IMR-90 (cell line): Measurements from ENCODE around the gene DDC. TPM values are rescaled to one million over a fixed set of nuclear protein-coding genes. Genes with fewer than 3 reads are reported as not detected.

Source experiments
- ATAC-seq: fragments of 200-7000 bp; cut with Tn5 transposase; 2 replicates; pipeline ENCODE4 v1.9.1; 2020; ENCODE audit warnings: low read depth, mild to moderate bottlenecking, moderate library complexity
- BruUV-seq: library from RNA; stranded (reverse); fragments of 400-500 nt; replicated peaks from 2 replicates; lab custom pipeline; 2021; lab: Mats Ljungman, UMichigan
- CTCF ChIA-PET: fragments of 300-600 bp; formaldehyde crosslinking; extraction: SDS; loops from one replicate; lab custom pipeline; 2021; ENCODE audit warnings: antibody characterized with exemption; lab: Yijun Ruan, JAX
- POLR2A ChIA-PET: fragments of 300-600 bp; sonication (Branson Sonifier 250); formaldehyde crosslinking; loops from one replicate; lab custom pipeline; 2022; ENCODE audit warnings: antibody characterized with exemption; ENCODE audit not compliant: unreplicated experiment; lab: Charles Lee
- DNase-seq: peaks from one replicate; pipeline ENCODE4 v3.0.0; 2013
- H2AFZ ChIP-seq: replicated peaks from 2 replicates; pipeline ENCODE3; 2013; ENCODE audit warnings: low read length, mild to moderate bottlenecking; ENCODE audit not compliant: poor library complexity
- H2AK5ac ChIP-seq: 2 replicates; pipeline ENCODE4 v1.6.1; 2013; ENCODE audit warnings: low read depth, low read length, inconsistent platforms
- H2AK9ac ChIP-seq: replicated peaks from 2 replicates; pipeline ENCODE3; 2013; ENCODE audit warnings: mild to moderate bottlenecking, low read depth, low read length, moderate library complexity; ENCODE audit not compliant: poor library complexity
- H2BK120ac ChIP-seq: 2 replicates; pipeline ENCODE4 v1.6.1; 2013; ENCODE audit warnings: low read depth, low read length, inconsistent platforms
- H2BK15ac ChIP-seq: 3 replicates; pipeline ENCODE4 v1.6.1; 2013; ENCODE audit warnings: low read depth, low read length, inconsistent platforms
- H2BK20ac ChIP-seq: 2 replicates; pipeline ENCODE4 v1.6.1; 2013; ENCODE audit warnings: low read depth, mild to moderate bottlenecking, inconsistent platforms, low read length, moderate library complexity
- H2BK5ac ChIP-seq: 2 replicates; pipeline ENCODE4 v1.6.1; 2013; ENCODE audit warnings: mild to moderate bottlenecking, low read depth, low read length, inconsistent platforms; ENCODE audit not compliant: poor library complexity, severe bottlenecking
- H3K14ac ChIP-seq: replicated peaks from 2 replicates; pipeline ENCODE4 v1.6.1; 2013; ENCODE audit warnings: low read depth, low read length, inconsistent platforms
- H3K18ac ChIP-seq: 2 replicates; pipeline ENCODE4 v1.6.1; 2013; ENCODE audit warnings: low read depth, low read length, control low read depth
- H3K23ac ChIP-seq: 2 replicates; pipeline ENCODE4 v1.6.1; 2013; ENCODE audit warnings: low read depth, low read length, inconsistent platforms
- H3K27ac ChIP-seq: 2 replicates; pipeline ENCODE4 v1.5.1; 2013; ENCODE audit warnings: mild to moderate bottlenecking, control low read depth, low read length; ENCODE audit not compliant: insufficient read depth
- H3K27me3 ChIP-seq: 2 replicates; pipeline ENCODE4 v1.6.1; 2013; ENCODE audit warnings: low read length; ENCODE audit not compliant: control insufficient read depth, insufficient read depth
- H3K36me3 ChIP-seq: 2 replicates; pipeline ENCODE4 v1.6.1; 2013; ENCODE audit warnings: low read length, mixed read lengths; ENCODE audit not compliant: control insufficient read depth, insufficient read depth
- H3K4ac ChIP-seq: 2 replicates; pipeline ENCODE4 v1.6.1; 2013; ENCODE audit warnings: low read depth, low read length, inconsistent platforms
- H3K4me1 ChIP-seq: 2 replicates; pipeline ENCODE4 v1.6.1; 2013; ENCODE audit warnings: low read length, mixed read lengths; ENCODE audit not compliant: control insufficient read depth, insufficient read depth
- H3K4me2 ChIP-seq: 2 replicates; pipeline ENCODE4 v1.6.1; 2013; ENCODE audit warnings: low read depth, mild to moderate bottlenecking, control low read depth, low read length, moderate library complexity
- H3K4me3 ChIP-seq: 2 replicates; pipeline ENCODE4 v1.5.1; 2013; ENCODE audit warnings: low read depth, mild to moderate bottlenecking, control low read depth, low read length, moderate library complexity; ENCODE audit not compliant: insufficient read depth
- H3K56ac ChIP-seq: 2 replicates; pipeline ENCODE4 v1.6.1; 2013; ENCODE audit warnings: low read length, inconsistent platforms; ENCODE audit not compliant: insufficient read depth; ENCODE audit errors: extremely low read depth
- H3K79me1 ChIP-seq, 2 experiments: 2 replicates each; pipeline ENCODE4 v1.6.1; 2013; ENCODE audit warnings: low read length in 2 of 2, inconsistent platforms in 1 of 2, low read depth in 1 of 2
- H3K9ac ChIP-seq: 2 replicates; pipeline ENCODE4 v1.6.1; 2013; ENCODE audit warnings: low read depth, low read length, control low read depth
- H3K9me1 ChIP-seq: 2 replicates; pipeline ENCODE4 v1.6.1; 2013; ENCODE audit warnings: low read length, inconsistent platforms; ENCODE audit not compliant: insufficient read depth
- H3K9me3 ChIP-seq: 2 replicates; pipeline ENCODE4 v1.6.1; 2013; ENCODE audit warnings: low read length; ENCODE audit not compliant: control insufficient read depth, insufficient read depth
- H4K20me1 ChIP-seq: 2 replicates; pipeline ENCODE4 v1.6.1; 2013; ENCODE audit warnings: low read length, inconsistent platforms; ENCODE audit not compliant: insufficient read depth
- H4K5ac ChIP-seq: 2 replicates; pipeline ENCODE4 v1.6.1; 2013; ENCODE audit warnings: mild to moderate bottlenecking, low read depth, low read length, control low read depth
- H4K8ac ChIP-seq, 2 experiments: 2 replicates each; pipeline ENCODE4 v1.6.1; 2013; ENCODE audit warnings: low read depth in 2 of 2, low read length in 2 of 2, control low read depth in 1 of 2, inconsistent platforms in 1 of 2
- H4K91ac ChIP-seq: 2 replicates; pipeline ENCODE4 v1.6.1; 2013; ENCODE audit warnings: low read depth, low read length, inconsistent platforms; ENCODE audit not compliant: insufficient read depth
- BHLHE40 ChIP-seq: fragments of 150-350 bp; IDR thresholded peaks from 2 replicates; pipeline ENCODE4 v1.6.1; 2016; ENCODE audit warnings: mild to moderate bottlenecking, low read depth, low read length
- CEBPB ChIP-seq: IDR thresholded peaks from 2 replicates; pipeline ENCODE4 v1.6.1; 2012; ENCODE audit warnings: low read depth, low read length, improper control_type of control experiment
- CHD1 ChIP-seq: IDR thresholded peaks from 2 replicates; pipeline ENCODE4 v1.6.1; 2012; ENCODE audit warnings: low read depth, low read length, improper control_type of control experiment
- FOS ChIP-seq: fragments of 150-350 bp; IDR thresholded peaks from 2 replicates; pipeline ENCODE4 v1.6.1; 2016; ENCODE audit warnings: low read depth, low read length
- MAFK ChIP-seq: IDR thresholded peaks from 2 replicates; pipeline ENCODE4 v1.6.1; 2012; ENCODE audit warnings: low read depth, low read length, improper control_type of control experiment
- MAZ ChIP-seq: IDR thresholded peaks from 2 replicates; pipeline ENCODE4 v1.6.1; 2012; ENCODE audit warnings: low read depth, mild to moderate bottlenecking, low read length, improper control_type of control experiment, moderate library complexity, borderline replicate concordance
- MXI1 ChIP-seq: IDR thresholded peaks from 2 replicates; pipeline ENCODE4 v1.6.1; 2012; ENCODE audit warnings: low read depth, mild to moderate bottlenecking, low read length, moderate library complexity, borderline replicate concordance
- NFE2L2 ChIP-seq: fragments of 150-350 bp; IDR thresholded peaks from 2 replicates; pipeline ENCODE4 v1.6.1; 2016; ENCODE audit warnings: low read depth, mild to moderate bottlenecking, low read length
- POLR2A ChIP-seq: IDR thresholded peaks from 2 replicates; pipeline ENCODE4 v1.6.1; 2012; ENCODE audit warnings: mild to moderate bottlenecking, low read depth, low read length
- RAD21 ChIP-seq: IDR thresholded peaks from 2 replicates; pipeline ENCODE4 v1.6.1; 2012; ENCODE audit warnings: low read length, improper control_type of control experiment
- SMC3 ChIP-seq: fragments of 150-350 bp; IDR thresholded peaks from 2 replicates; pipeline ENCODE4 v1.6.1; 2016; ENCODE audit warnings: low read depth, mild to moderate bottlenecking, antibody characterized with exemption, low read length, moderate library complexity
- WGBS, 2 experiments: methylation state at CpG; one replicate each; pipeline versions ENCODE4 v1.1.5 to v1.1.7; 2013; ENCODE audit warnings: missing lambda C conversion rate in 2 of 2; ENCODE audit not compliant: insufficient read length in 1 of 2; ENCODE audit errors: extremely low coverage in 2 of 2; 5-methylcytosine and 5-hydroxymethylcytosine counted together
- dilution Hi-C: fragments of 300-500 bp; cut with HindIII; formaldehyde crosslinking; loops from one replicate; pipeline ENCODE4 v1.14.3; 2018; ENCODE audit warnings: low sequenced_read_pairs; ENCODE audit not compliant: unreplicated experiment
- in situ Hi-C: fragments of 300-500 bp; cut with MboI; formaldehyde crosslinking; loops from 3 replicates; pipeline ENCODE4 v1.14.3; 2019; ENCODE audit warnings: low sequenced_read_pairs, inconsistent platforms, mixed read lengths
- intact Hi-C: fragments of 100-400 bp; cut with micrococcal nuclease; formaldehyde crosslinking; loops from 2 replicates; pipeline ENCODE4 v1.10.0; 2022
- polyA plus RNA-seq, 3 experiments: library from polyadenylated mRNA; depleted of rRNA; stranded (reverse); fragments of >200 nt; gene quantifications; 2 replicates each; pipeline ENCODE4 v1.2.3, GENCODE V29; 2012; ENCODE audit warnings: low replicate concordance in 1 of 3
- total RNA-seq: library from RNA; depleted of rRNA; stranded (reverse); fragments of >200 nt; gene quantifications from 2 replicates; pipeline ENCODE4 v1.2.3, GENCODE V29; 2012
- TF ChIP-seq, protein P1 (sequence below): fragments of 150-350 bp; IDR thresholded peaks from 2 replicates; pipeline ENCODE4 v1.6.1; 2017; ENCODE audit warnings: mild to moderate bottlenecking, antibody characterized with exemption, low read length, low read depth
- TF ChIP-seq, protein P2 (sequence below): fragments of 150-350 bp; IDR thresholded peaks from 2 replicates; pipeline ENCODE4 v1.6.1; 2016; ENCODE audit warnings: low read depth, mild to moderate bottlenecking, low read length, moderate library complexity, borderline replicate concordance
- TF ChIP-seq, protein P3 (sequence below): conservative IDR thresholded peaks from 2 replicates; pipeline ENCODE4 v1.5.1; 2012; ENCODE audit warnings: mild to moderate bottlenecking, low read depth, low read length, improper control_type of control experiment

The DDC gene
- total and polyA plus RNA-seq, 2 of the 4 experiments (the other 2 are of a cell fraction) = not detected

DNA sequence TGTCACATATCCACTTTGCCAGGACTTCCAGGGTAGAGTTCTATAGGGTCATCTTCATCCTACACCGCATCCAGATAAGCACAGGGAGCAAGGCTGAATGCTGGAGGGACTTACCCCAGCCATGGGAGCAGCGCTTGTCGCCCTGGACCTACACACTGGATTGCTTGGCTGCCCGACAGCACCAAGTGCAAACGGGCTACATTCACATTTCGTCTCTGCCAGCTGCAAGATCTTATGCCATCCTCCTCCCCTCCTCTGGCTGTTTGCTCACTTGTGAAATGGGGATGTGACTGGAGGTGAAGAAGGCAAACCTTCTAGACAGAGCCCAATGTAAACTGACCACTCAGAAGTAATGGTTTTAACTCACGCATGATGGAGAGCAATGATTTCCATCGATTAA, 1.0 kb downstream of the DDC start:
- dilution Hi-C loops = no loop called here
- intact Hi-C loops = no loop called here

More for the DNA sequence above, 1.0 kb downstream of the DDC start:
- H3K27me3 ChIP-seq = peaks cover 15% of the 10 kb centered on the region
- WGBS, 2 experiments = 67% methylated on average over 1 of the region's 8 CpGs; no CpG with 5 or more reads in 1 of the 2 experiments
- DNase-seq (no peak), ATAC-seq (no peak)
- H2AFZ ChIP-seq = no peak overlapping the region
- no peak overlapping the region for H2AK9ac ChIP-seq
- H3K9ac ChIP-seq = no peak overlapping the region
- H3K4ac ChIP-seq = no peak overlapping the region
- no peak overlapping the region for H3K23ac ChIP-seq
- H2BK20ac ChIP-seq = no peak overlapping the region
- H3K4me3 ChIP-seq = no peak overlapping the region
- H2BK5ac ChIP-seq = no peak overlapping the region
- ChIA-PET POLR2A (no interaction called here), CTCF (no interaction called here)
- H4K5ac ChIP-seq = no peak overlapping the region
- no peak overlapping the region for H3K18ac ChIP-seq
- H4K20me1 ChIP-seq = no peaks in the 10 kb centered on the region
- H3K4me2 ChIP-seq = no peak overlapping the region
- H3K14ac ChIP-seq = no peak overlapping the region
- no peaks in the 10 kb centered on the region; the same call in 1 of the 2 replicates for H3K9me1 ChIP-seq
- no peak overlapping the region for H2AK5ac ChIP-seq
- no peak overlapping the region for H4K91ac ChIP-seq
- H3K27ac ChIP-seq = no peak overlapping the region
- H3K36me3 ChIP-seq = no peaks in the 10 kb centered on the region
- H3K56ac ChIP-seq = no peak overlapping the region
- in situ Hi-C loops = no loop called here
- no peak overlapping the region for H2BK120ac ChIP-seq
- no peaks in the 10 kb centered on the region for H3K79me1 ChIP-seq
- no peaks in the 10 kb centered on the region for H3K4me1 ChIP-seq
- no TSS peak for BruUV-seq
- H3K9me3 ChIP-seq = 0 out of 2 replicates have a peak, but pooled peaks cover 1% of the 10 kb centered on the region
- no peak overlapping the region for H2BK15ac ChIP-seq
- TF ChIP-seq MXI1 (no peak), MAFK (no peak), CEBPB (no peak), POLR2A (no peak), BHLHE40 (no peak), MAZ (no peak), FOS (no peak), CHD1 (no peak), NFE2L2 (no peak), RAD21 (no peak), SMC3 (no peak)
- TF ChIP-seq, protein P1, sequence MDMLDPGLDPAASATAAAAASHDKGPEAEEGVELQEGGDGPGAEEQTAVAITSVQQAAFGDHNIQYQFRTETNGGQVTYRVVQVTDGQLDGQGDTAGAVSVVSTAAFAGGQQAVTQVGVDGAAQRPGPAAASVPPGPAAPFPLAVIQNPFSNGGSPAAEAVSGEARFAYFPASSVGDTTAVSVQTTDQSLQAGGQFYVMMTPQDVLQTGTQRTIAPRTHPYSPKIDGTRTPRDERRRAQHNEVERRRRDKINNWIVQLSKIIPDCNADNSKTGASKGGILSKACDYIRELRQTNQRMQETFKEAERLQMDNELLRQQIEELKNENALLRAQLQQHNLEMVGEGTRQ = no peak
- TF ChIP-seq, protein P2, sequence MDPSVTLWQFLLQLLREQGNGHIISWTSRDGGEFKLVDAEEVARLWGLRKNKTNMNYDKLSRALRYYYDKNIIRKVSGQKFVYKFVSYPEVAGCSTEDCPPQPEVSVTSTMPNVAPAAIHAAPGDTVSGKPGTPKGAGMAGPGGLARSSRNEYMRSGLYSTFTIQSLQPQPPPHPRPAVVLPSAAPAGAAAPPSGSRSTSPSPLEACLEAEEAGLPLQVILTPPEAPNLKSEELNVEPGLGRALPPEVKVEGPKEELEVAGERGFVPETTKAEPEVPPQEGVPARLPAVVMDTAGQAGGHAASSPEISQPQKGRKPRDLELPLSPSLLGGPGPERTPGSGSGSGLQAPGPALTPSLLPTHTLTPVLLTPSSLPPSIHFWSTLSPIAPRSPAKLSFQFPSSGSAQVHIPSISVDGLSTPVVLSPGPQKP = no peak
- TF ChIP-seq, protein P3, sequence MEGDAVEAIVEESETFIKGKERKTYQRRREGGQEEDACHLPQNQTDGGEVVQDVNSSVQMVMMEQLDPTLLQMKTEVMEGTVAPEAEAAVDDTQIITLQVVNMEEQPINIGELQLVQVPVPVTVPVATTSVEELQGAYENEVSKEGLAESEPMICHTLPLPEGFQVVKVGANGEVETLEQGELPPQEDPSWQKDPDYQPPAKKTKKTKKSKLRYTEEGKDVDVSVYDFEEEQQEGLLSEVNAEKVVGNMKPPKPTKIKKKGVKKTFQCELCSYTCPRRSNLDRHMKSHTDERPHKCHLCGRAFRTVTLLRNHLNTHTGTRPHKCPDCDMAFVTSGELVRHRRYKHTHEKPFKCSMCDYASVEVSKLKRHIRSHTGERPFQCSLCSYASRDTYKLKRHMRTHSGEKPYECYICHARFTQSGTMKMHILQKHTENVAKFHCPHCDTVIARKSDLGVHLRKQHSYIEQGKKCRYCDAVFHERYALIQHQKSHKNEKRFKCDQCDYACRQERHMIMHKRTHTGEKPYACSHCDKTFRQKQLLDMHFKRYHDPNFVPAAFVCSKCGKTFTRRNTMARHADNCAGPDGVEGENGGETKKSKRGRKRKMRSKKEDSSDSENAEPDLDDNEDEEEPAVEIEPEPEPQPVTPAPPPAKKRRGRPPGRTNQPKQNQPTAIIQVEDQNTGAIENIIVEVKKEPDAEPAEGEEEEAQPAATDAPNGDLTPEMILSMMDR = no peak
- H4K8ac ChIP-seq = no peak overlapping the region
